Activated T-cell treated with anti-CD3 and anti-CD28 coated beads, Interleukin-2, amount 50 U/mL, for 24 hours (primary cell): ENCODE results near the gene ACVRL1.
"Not testable (repeated sequence)": the region's sequence is repeated elsewhere in the genome, so short reads cannot be mapped to it uniquely, and the experiment has no call there.

ENCODE experiments used
- DNase-seq: peaks from one replicate; pipeline ENCODE4 v3.0.0-alpha.2; 2020
- H3K27ac Mint-ChIP-seq: 2 replicates; pipeline ENCODE4 v1.8.0; 2020; ENCODE audit warnings: mild to moderate bottlenecking, mixed read lengths
- H3K27me3 Mint-ChIP-seq: 2 replicates; pipeline ENCODE4 v1.8.0; 2020; ENCODE audit warnings: mixed read lengths
- H3K36me3 Mint-ChIP-seq: 2 replicates; pipeline ENCODE4 v1.8.0; 2020; ENCODE audit warnings: low read depth, mixed read lengths
- H3K4me1 Mint-ChIP-seq: 2 replicates; pipeline ENCODE4 v1.8.0; 2020; ENCODE audit warnings: low read depth, mixed read lengths
- H3K4me3 Mint-ChIP-seq: 2 replicates; pipeline ENCODE4 v1.8.0; 2020; ENCODE audit warnings: mild to moderate bottlenecking, moderate library complexity, mixed read lengths
- H3K9me3 Mint-ChIP-seq: 2 replicates; pipeline ENCODE4 v1.8.0; 2020; ENCODE audit warnings: mixed read lengths

Gene ACVRL1

DNA sequence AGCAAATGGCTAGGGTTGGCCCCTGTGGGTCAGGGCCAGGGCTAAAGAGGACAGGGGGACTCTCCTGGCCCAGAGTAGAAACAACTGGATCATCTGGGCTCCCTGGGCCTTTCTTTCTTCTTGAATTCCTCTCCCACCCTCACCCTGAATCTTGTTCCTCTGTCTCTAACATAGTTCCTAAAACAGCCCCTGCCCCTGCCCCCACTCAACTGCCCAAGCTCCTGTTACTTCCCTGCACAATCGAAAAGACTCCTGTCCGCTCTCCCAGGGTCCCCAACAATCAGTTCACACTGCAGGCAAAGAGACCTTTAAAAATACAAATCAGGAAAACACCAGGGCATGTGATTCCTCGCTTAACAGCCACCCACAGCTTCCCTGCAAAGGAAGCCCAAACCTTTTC, 37.4 kb upstream of the ACVRL1 start:
- H3K36me3 Mint-ChIP-seq = no peaks in the 10 kb centered on the region
- H3K27me3 Mint-ChIP-seq = peaks cover 56% of the 10 kb centered on the region
- no peak overlapping the region for H3K27ac Mint-ChIP-seq
- no peaks in the 10 kb centered on the region for H3K9me3 Mint-ChIP-seq
- no peak overlapping the region for H3K4me3 Mint-ChIP-seq
- no peak for DNase-seq
- peaks cover 15% of the 10 kb centered on the region for H3K4me1 Mint-ChIP-seq

- no peaks in the 10 kb centered on the region for H3K9me3 Mint-ChIP-seq
- DNase-seq = no peak
- peaks cover 15% of the 10 kb centered on the region for H3K4me1 Mint-ChIP-seq
- H3K27me3 Mint-ChIP-seq = peaks cover 52% of the 10 kb centered on the region
- no peak overlapping the region for H3K4me3 Mint-ChIP-seq
- H3K27ac Mint-ChIP-seq = no peak overlapping the region
- no peaks in the 10 kb centered on the region for H3K36me3 Mint-ChIP-seq
Observed at GRCh38 chr12:51870504-51870903, 36.8 kb upstream of the ACVRL1 start.

- Mint-ChIP-seq H3K27me3 (peaks cover 47% of the 10 kb centered on the region), H3K4me3 (no peak overlapping the region), H3K36me3 (no peaks in the 10 kb centered on the region), H3K9me3 (no peaks in the 10 kb centered on the region), H3K4me1 (peaks cover 15% of the 10 kb centered on the region), H3K27ac (no peak overlapping the region)
- no peak for DNase-seq
Observed at GRCh38 chr12:51871126-51871525, 36.2 kb upstream of the ACVRL1 start.

DNA sequence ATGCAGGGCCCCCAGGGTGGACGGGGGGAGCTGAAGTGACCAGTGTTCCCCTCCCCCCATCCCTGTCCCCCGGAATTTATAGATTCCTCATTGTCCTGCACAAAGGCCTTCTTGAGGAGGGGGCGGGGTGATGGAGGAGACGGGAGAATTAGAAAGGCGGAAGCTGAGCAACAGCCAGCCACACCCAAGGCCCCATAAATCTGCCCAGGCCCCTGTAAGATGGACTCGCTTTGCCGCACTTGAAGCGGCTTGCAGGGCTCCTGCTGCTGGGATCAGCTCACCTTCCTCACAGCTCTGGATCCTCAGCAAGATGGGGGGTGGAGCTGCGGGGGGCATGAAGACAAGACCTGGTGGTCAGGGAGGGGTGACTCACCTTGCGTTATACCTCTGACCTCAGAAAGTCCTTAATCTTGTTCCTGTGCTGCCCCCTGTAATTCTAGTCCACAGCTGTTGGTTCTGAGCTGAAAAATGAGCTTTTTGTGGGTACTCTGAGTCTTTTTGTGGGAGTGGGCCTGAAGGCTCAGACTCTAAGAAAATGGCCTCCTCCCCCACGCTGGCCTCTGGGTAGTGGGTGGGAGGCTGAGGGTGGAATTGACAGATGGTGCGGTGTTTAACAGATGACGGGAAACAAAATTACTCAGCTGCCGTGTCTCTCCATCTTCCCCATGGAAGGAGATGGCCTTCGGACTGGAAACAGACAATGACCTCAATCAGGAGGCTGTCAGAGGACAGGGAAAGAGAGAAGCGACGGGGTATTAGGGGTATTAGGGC, 35.2 kb upstream of the ACVRL1 start:
- H3K36me3 Mint-ChIP-seq = no peaks in the 10 kb centered on the region
- DNase-seq = no peak
- H3K27me3 Mint-ChIP-seq = peaks cover 43% of the 10 kb centered on the region
- no peak overlapping the region for H3K4me3 Mint-ChIP-seq
- H3K9me3 Mint-ChIP-seq = no peaks in the 10 kb centered on the region
- peaks cover 15% of the 10 kb centered on the region for H3K4me1 Mint-ChIP-seq
- no peak overlapping the region for H3K27ac Mint-ChIP-seq

DNA sequence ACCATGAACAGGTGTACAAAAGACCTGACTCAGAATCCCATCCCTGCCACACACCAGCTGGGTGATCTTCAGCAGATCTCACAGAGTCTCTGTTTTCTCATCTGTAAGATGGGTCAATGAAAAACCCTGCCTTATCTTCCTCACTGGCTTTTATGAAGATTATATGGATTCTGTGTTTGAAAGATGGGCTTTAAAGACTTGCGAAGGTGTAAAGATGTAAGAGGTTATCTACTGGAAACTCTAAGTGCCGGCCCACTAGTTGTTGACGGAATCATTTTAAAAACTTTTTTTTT, 34.7 kb upstream of the ACVRL1 start:
- peaks cover 15% of the 10 kb centered on the region for H3K4me1 Mint-ChIP-seq
- DNase-seq = no peak
- H3K4me3 Mint-ChIP-seq = no peak overlapping the region
- H3K36me3 Mint-ChIP-seq = no peaks in the 10 kb centered on the region
- H3K9me3 Mint-ChIP-seq = no peaks in the 10 kb centered on the region
- H3K27ac Mint-ChIP-seq = no peak overlapping the region
- peaks cover 38% of the 10 kb centered on the region for H3K27me3 Mint-ChIP-seq

DNA sequence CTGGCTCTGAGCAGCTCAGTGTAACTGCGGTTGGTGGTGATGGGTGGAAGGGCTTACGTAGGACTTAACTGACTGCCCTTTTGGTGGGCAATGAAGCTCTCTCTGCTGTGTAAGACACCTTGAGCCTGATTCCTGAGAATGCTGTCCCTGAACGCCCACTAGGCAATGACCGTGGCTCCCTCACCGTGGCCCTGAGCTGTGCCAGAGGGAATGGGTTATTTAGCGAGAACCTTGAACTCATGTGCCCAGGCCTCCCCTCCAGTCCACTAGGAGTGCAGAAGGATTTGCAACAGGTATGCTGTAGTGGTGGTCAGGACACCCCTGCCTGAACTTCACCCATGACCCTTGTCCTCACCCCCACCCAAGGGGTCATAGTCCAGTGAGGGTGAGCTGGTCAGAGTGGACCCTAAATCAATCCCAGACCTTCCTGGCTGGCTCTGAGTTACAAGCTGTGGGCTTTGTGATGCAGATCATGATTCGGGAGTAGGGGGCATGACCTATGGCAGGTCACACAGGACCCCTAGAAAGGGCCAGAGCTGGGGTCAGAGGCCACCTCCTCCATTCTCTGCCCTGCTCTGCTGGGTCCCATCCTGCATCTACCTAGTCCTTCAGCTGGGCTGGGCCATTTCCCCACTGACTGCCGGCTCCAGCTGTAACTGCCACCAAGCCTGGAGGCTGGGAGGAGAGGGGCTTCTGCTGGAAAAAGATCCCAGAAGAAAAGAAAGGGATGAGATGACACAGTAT, 33.9 kb upstream of the ACVRL1 start:
- Mint-ChIP-seq H3K4me3 (no peak overlapping the region), H3K27me3 (peaks cover 30% of the 10 kb centered on the region), H3K36me3 (no peaks in the 10 kb centered on the region), H3K27ac (no peak overlapping the region), H3K9me3 (no peaks in the 10 kb centered on the region), H3K4me1 (peaks cover 12% of the 10 kb centered on the region)
- no peak for DNase-seq

GRCh38 chr12:51874000-51874399, 33.3 kb upstream of the ACVRL1 start:
- Mint-ChIP-seq H3K4me3 (no peak overlapping the region), H3K9me3 (no peaks in the 10 kb centered on the region), H3K4me1 (peaks cover 7% of the 10 kb centered on the region), H3K27ac (no peak overlapping the region), H3K36me3 (no peaks in the 10 kb centered on the region), H3K27me3 (peaks cover 24% of the 10 kb centered on the region)
- no peak for DNase-seq

DNA sequence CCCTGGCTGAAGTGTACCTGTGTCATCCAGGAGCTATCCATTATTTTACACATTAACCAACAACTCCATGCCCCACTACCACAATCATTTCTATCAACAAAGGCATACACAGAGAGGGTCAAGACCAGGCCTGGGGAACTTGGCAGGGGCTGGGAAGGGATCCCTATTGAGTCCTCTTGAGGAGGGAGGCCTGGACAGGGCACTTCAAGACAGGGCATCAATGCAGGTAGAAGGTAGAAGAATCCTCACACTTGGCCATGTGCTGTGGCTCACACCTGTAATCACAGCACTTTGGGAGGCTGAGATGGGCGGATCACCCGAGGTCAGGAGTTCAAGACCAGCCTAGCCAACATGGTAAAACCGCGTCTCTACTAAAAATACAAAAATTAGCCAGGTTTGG, 32.8 kb upstream of the ACVRL1 start:
- H3K4me1 Mint-ChIP-seq = peaks cover 7% of the 10 kb centered on the region
- H3K4me3 Mint-ChIP-seq = no peak overlapping the region
- no peaks in the 10 kb centered on the region for H3K9me3 Mint-ChIP-seq
- no peak overlapping the region for H3K27ac Mint-ChIP-seq
- DNase-seq = no peak
- no peaks in the 10 kb centered on the region for H3K36me3 Mint-ChIP-seq
- peaks cover 22% of the 10 kb centered on the region for H3K27me3 Mint-ChIP-seq

DNA sequence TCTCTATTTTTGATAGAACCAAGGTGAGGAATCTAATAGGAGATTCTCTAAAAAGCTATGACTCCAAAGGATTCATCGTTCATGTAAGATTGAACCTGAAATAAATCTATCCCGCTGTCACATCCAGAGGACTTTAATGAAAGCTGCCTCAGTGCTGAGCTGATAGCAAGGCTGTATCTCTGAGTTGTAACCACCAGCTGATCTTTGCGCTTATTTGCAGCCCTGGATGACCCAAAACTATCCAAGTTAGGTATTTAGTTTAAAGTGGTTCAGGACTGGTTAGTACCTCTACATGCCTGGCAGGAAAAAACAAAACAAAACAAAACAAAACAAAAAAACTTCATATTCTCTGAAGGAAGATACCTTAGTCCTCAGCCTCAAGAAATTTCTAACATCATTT, 28.2 kb upstream of the ACVRL1 start:
- Mint-ChIP-seq H3K27me3 (peaks cover 2% of the 10 kb centered on the region), H3K4me1 (no peaks in the 10 kb centered on the region), H3K4me3 (no peak overlapping the region), H3K27ac (no peak overlapping the region), H3K36me3 (no peaks in the 10 kb centered on the region), H3K9me3 (no peaks in the 10 kb centered on the region)
- DNase-seq = no peak

DNA sequence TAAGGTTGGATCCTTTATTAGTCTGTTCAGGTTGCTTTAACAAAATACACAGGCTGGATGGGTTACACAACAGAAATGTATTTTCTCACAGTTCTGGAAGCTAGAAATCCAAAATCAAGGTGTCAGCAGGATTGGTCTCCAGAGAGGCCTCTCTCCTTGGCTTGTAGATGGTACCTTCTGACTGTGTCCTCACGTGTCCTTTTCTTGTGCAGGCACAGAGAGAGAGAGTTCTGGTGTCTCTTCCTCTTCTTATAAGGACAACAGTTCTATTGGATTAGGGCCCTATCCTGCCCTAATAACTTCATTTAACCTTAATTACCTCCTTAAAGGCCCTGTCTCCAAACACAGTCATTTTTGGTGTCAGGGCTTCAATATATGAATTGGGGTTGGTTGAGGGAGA, 24.0 kb upstream of the ACVRL1 start:
- Mint-ChIP-seq H3K27me3 (no peaks in the 10 kb centered on the region), H3K27ac (no peak overlapping the region), H3K36me3 (no peaks in the 10 kb centered on the region), H3K4me3 (no peak overlapping the region), H3K9me3 (peaks cover 8% of the 10 kb centered on the region), H3K4me1 (peaks cover 18% of the 10 kb centered on the region)
- DNase-seq = no peak

- H3K36me3 Mint-ChIP-seq = no peaks in the 10 kb centered on the region
- H3K9me3 Mint-ChIP-seq = peaks cover 8% of the 10 kb centered on the region
- no peak overlapping the region for H3K27ac Mint-ChIP-seq
- no peaks in the 10 kb centered on the region for H3K27me3 Mint-ChIP-seq
- DNase-seq = no peak
- H3K4me3 Mint-ChIP-seq = no peak overlapping the region
- H3K4me1 Mint-ChIP-seq = peaks cover 18% of the 10 kb centered on the region
Observed at GRCh38 chr12:51883998-51884675, 23.2 kb upstream of the ACVRL1 start.

GRCh38 chr12:51884676-51885229, 22.6 kb upstream of the ACVRL1 start:
- H3K27ac Mint-ChIP-seq = no peak overlapping the region

DNA sequence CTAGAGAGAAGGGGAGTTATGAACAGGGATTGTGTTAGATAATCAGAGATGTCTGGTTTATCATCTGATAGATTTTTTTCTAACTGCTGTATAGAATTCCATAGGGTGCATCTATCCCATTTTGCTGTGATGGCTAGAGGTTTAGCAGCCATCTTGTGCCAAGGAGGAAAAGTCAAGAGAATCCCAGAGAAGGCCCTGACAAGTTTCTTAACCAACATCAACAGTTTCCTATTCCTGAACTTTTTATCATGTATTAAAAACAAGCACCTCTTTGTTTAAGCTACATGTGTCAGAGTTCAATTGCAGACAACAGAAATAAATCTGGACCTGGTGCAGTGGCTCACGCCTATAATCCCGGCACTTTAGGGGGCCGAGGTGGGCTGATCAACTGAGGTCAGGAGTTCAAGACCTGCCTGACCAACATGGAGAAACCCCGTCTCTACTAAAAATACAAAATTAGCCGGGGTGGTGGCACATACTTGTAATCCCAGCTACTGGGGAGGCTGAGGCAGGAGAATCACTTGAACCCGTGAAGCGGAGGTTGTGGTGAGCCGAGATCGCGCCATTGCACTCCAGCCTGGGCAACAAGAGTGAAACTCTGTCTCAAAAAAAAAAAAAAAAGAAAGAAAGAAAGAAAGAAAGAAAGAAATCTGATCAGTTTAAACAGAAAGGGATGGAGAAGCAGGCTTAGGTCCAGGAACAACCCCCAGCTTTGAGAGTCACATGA, 21.8 kb upstream of the ACVRL1 start:
- H3K36me3 Mint-ChIP-seq, H3K27me3 Mint-ChIP-seq, H3K9me3 Mint-ChIP-seq, DNase-seq, H3K4me3 Mint-ChIP-seq: not testable (repeated sequence)
- Mint-ChIP-seq H3K27ac (peak overlapping the region; percentile 84), H3K4me1 (peaks cover 18% of the 10 kb centered on the region)

More at GRCh38 chr12:51884676-51885229, 22.6 kb upstream of the ACVRL1 start:
- no peak overlapping the region for H3K4me3 Mint-ChIP-seq
- no peaks in the 10 kb centered on the region for H3K36me3 Mint-ChIP-seq
- H3K9me3 Mint-ChIP-seq = peaks cover 8% of the 10 kb centered on the region
- no peak for DNase-seq
- H3K27me3 Mint-ChIP-seq = no peaks in the 10 kb centered on the region
- H3K4me1 Mint-ChIP-seq = peaks cover 18% of the 10 kb centered on the region

DNA sequence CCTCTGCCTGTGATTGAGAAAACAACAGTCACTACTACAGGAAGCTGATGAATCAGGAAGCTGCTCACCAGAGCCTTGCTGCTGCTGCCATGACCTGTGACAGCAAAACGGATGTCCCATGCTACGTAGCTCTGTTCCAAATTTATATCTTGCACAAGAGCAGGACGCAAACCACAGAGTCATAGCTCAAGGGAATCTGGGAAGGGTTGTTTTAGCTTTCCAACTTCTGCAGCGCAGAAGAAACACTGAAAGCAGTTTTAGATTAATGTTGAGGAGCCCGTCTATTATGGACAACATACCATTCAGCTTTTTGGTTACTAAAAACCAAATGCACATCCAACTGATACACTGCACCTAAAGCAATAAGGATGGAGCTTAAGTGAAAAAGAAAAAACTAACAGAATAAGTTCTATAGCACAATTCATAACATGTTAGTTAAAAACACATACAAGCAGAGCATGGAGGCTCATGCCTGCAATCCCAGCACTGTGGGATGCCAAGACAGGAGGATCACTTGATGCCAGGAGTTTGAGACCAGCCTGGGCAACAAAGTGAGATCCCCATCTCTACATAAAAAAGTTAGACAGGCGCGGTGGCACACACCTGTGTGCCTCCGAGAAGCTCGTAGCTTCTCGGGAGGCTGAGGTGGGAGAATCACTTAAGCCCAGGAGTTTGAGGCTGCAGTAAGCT, 21.1 kb upstream of the ACVRL1 start:
- Mint-ChIP-seq H3K27me3 (no peaks in the 10 kb centered on the region), H3K36me3 (no peaks in the 10 kb centered on the region), H3K27ac (peak overlapping the region; percentile 84), H3K4me1 (peaks cover 18% of the 10 kb centered on the region), H3K4me3 (peak overlapping the region; percentile 18), H3K9me3 (peaks cover 8% of the 10 kb centered on the region)
- peak; percentile 49 for DNase-seq
